SK-N-SH (cell line): ENCODE results near the gene AWAT2. TPM values are rescaled to one million over a fixed set of nuclear protein-coding genes. Genes with fewer than 3 reads are reported as not detected.

Experiments used
- CTCF ChIA-PET: fragments of 300-600, 350-600 bp; formaldehyde crosslinking; extraction: SDS; loops from one replicate; lab custom pipeline; 2021; lab: Yijun Ruan, JAX
- POLR2A ChIA-PET: fragments of 350-600 bp; sonication (Branson Sonifier 250); formaldehyde crosslinking; extraction: SDS; loops from one replicate; lab custom pipeline; 2020; ENCODE audit warnings: antibody characterized with exemption, inconsistent platforms; lab: Yijun Ruan, JAX
- DNase-seq: peaks from one replicate; pipeline ENCODE4 v3.0.0; 2012
- H2AFZ ChIP-seq: fragments of 200-600 bp; sonication (generic); 2 replicates; pipeline ENCODE4 v1.8.1; 2016; ENCODE audit warnings: antibody characterized with exemption, mild to moderate bottlenecking, low read depth
- H3F3A ChIP-seq: fragments of 200-600 bp; sonication (generic); replicated peaks from 2 replicates; pipeline ENCODE3; 2016; ENCODE audit warnings: antibody characterized with exemption, mild to moderate bottlenecking; ENCODE audit not compliant: insufficient read depth
- H3K27ac ChIP-seq, 2 experiments: fragments of 200-500 bp in 1 of 2; fragments of 200-600 bp in 1 of 2; sonication (Bioruptor generic) in 1 of 2; sonication (generic), shearing (Covaris generic) in 1 of 2; 2 replicates each; pipeline versions ENCODE4 v1.5.1 to v1.6.1; 2014 to 2016; ENCODE audit warnings: low read depth in 2 of 2, inconsistent platforms in 1 of 2, low read length in 1 of 2, mild to moderate bottlenecking in 1 of 2, mixed read lengths in 1 of 2
- H3K27me3 ChIP-seq: fragments of 200-600 bp; sonication (generic), shearing (Covaris generic); 2 replicates; pipeline ENCODE4 v1.6.1; 2016; ENCODE audit warnings: mixed run types; ENCODE audit not compliant: insufficient read depth
- H3K36me3 ChIP-seq, 2 experiments: fragments of 200-500 bp in 1 of 2; fragments of 200-600 bp in 1 of 2; sonication (Bioruptor generic) in 1 of 2; sonication (generic) in 1 of 2; replicated peaks in 1 of 2; 2 replicates each; pipeline versions ENCODE3 to v1.5.1; 2014 to 2016; ENCODE audit warnings: low read length in 1 of 2, mild to moderate bottlenecking in 1 of 2; ENCODE audit not compliant: insufficient read depth in 2 of 2, control insufficient read depth in 1 of 2
- H3K4me1 ChIP-seq, 2 experiments: fragments of 200-500 bp in 1 of 2; fragments of 200-600 bp in 1 of 2; sonication (Bioruptor generic) in 1 of 2; sonication (generic), shearing (Covaris generic) in 1 of 2; 2 replicates each; pipeline versions ENCODE4 v1.5.1 to v1.6.1; 2014 to 2016; ENCODE audit warnings: low read depth in 1 of 2, low read length in 1 of 2, mixed run types in 1 of 2; ENCODE audit not compliant: insufficient read depth in 2 of 2, control insufficient read depth in 1 of 2
- H3K4me2 ChIP-seq: fragments of 200-600 bp; sonication (generic), shearing (Covaris generic); 2 replicates; pipeline ENCODE4 v1.6.1; 2017; ENCODE audit warnings: mixed run types
- H3K4me3 ChIP-seq, 2 experiments: fragments of 200-500 bp in 1 of 2; fragments of 200-600 bp in 1 of 2; sonication (Bioruptor generic) in 1 of 2; sonication (generic), shearing (Covaris generic) in 1 of 2; 2 replicates each; pipeline versions ENCODE4 v1.5.1 to v1.8.1; 2014 to 2016; ENCODE audit warnings: low read depth in 2 of 2, inconsistent platforms in 1 of 2, low read length in 1 of 2, mild to moderate bottlenecking in 1 of 2, mixed read lengths in 1 of 2, moderate library complexity in 1 of 2
- H3K79me2 ChIP-seq: fragments of 200-600 bp; sonication (generic); 2 replicates; pipeline ENCODE4 v1.8.1; 2017; ENCODE audit warnings: mild to moderate bottlenecking; ENCODE audit not compliant: insufficient read depth
- H3K9ac ChIP-seq: fragments of 200-600 bp; sonication (generic); 2 replicates; pipeline ENCODE4 v1.6.1; 2017; ENCODE audit warnings: mixed run types
- H3K9me2 ChIP-seq: fragments of 200-600 bp; sonication (generic); 2 replicates; pipeline ENCODE4 v1.6.1; 2017; ENCODE audit warnings: mixed run types
- H3K9me3 ChIP-seq: fragments of 200-600 bp; sonication (generic); 2 replicates; pipeline ENCODE4 v1.6.1; 2017; ENCODE audit warnings: mixed run types, mild to moderate bottlenecking, moderate library complexity
- H4K20me1 ChIP-seq: fragments of 200-600 bp; sonication (generic); 2 replicates; pipeline ENCODE4 v1.6.1; 2017; ENCODE audit warnings: mild to moderate bottlenecking, mixed run types; ENCODE audit not compliant: insufficient read depth
- CTCF ChIP-seq: fragments of 200-600 bp; sonication (generic); IDR thresholded peaks from 2 replicates; pipeline ENCODE4 v1.6.1; 2017; ENCODE audit warnings: antibody characterized with exemption, mild to moderate bottlenecking, moderate library complexity
- ELF1 ChIP-seq: IDR thresholded peaks from 2 replicates; pipeline ENCODE4 v1.4.0; 2012
- MEF2A ChIP-seq: IDR thresholded peaks from 2 replicates; pipeline ENCODE4 v1.4.0; 2012; ENCODE audit warnings: low read depth, borderline replicate concordance
- POLR2AphosphoS5 ChIP-seq: IDR thresholded peaks from 2 replicates; pipeline ENCODE4 v1.6.1; 2012; ENCODE audit warnings: low read depth, low read length
- RAD21 ChIP-seq: IDR thresholded peaks from 2 replicates; pipeline ENCODE4 v1.6.1; 2012; ENCODE audit warnings: mild to moderate bottlenecking, low read length
- REST ChIP-seq: IDR thresholded peaks from 2 replicates; pipeline ENCODE4 v1.6.1; 2012; ENCODE audit warnings: mild to moderate bottlenecking, low read depth, low read length, moderate library complexity
- SMC3 ChIP-seq: IDR thresholded peaks from 2 replicates; pipeline ENCODE4 v1.6.1; 2012; ENCODE audit warnings: low read depth, low read length, improper control_type of control experiment
- WGBS: methylation state at CpG from one replicate; pipeline ENCODE4 v1.1.6; 2017; ENCODE audit warnings: low lambda C conversion rate; 5-methylcytosine and 5-hydroxymethylcytosine counted together
- polyA plus RNA-seq, 3 experiments: library from polyadenylated mRNA; depleted of rRNA; stranded (reverse); fragments of >200 nt; gene quantifications; 2 replicates each; pipeline ENCODE4 v1.2.3, GENCODE V29; 2012
- TF ChIP-seq, protein P1 (sequence below): IDR thresholded peaks from 2 replicates; pipeline ENCODE4 v1.4.0; 2012; ENCODE audit warnings: low read depth, borderline replicate concordance
- TF ChIP-seq, protein P2 (sequence below): fragments of 150-350 bp; IDR thresholded peaks from 2 replicates; pipeline ENCODE4 v1.6.1; 2016; ENCODE audit warnings: mild to moderate bottlenecking, low read depth, low read length

The AWAT2 gene
- polyA plus RNA-seq, 1 of the 3 experiments (the other 2 are of a cell fraction): 0.13 TPM

DNA sequence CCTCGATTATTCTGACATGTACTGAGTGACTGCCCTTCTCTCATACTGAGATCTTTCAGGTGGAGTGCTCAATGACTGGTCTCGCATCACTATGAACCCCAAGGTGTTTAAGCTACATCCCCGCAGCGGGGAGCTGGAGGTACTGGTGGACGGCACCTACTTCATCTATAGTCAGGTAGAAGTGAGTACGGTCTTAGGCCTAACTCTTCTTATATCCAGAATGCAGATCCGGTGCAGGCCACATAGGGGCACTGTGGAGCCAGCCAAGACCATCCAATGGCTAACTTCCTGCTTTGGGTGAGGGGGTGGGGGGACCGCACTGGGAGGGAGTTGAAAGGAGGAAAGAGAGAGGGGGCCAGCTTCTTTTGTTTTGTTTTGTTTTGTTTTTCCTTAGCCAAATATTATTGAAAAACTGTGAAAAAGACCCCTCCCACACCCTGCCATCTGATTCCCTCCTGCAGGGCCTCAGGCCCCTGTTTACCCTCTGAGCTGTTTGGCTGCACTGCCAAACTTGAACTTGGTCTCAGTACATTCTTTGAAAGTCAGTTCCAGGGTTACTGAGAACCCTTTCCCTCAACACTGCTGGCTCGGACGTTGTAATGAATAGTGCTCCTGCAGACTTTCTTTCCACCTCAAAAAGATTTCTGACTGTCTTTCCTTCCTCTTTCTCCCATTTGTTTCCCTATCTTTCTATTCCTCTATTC, 16.2 kb downstream of the AWAT2 start:
- Histone ChIP-seq H3K27me3 (no peaks in the 10 kb centered on the region; the same call in 1 of the 2 replicates), H3K9ac (no peak overlapping the region), H4K20me1 (no peaks in the 10 kb centered on the region), H3K27ac (no peak overlapping the region), H3K4me3 (no peak overlapping the region), H3K9me2 (no peaks in the 10 kb centered on the region), H3K9me3 (no peaks in the 10 kb centered on the region), H3K4me1 (no peaks in the 10 kb centered on the region), H3K4me2 (no peak overlapping the region), H3K36me3 (no peaks in the 10 kb centered on the region), H2AFZ (no peak overlapping the region)
- DNase-seq: peak; percentile 52
- CTCF ChIA-PET: interaction anchor here (0.6 to 4.9 kb wide), 15 partner anchors 8 to 1211 kb away, joined by 3 to 47 read pairs (median 5); partner anchors contain the start of gene IGBP1
- 27% methylated on average over 10 of the region's 10 CpGs for WGBS
- POLR2A ChIA-PET: no interaction called here
- TF ChIP-seq REST (no peak), ELF1 (peak; percentile 48; the same call in 1 of the 2 replicates), POLR2AphosphoS5 (no peak), SMC3 (peak; percentile 57), MEF2A (no peak), RAD21 (peak; percentile 63), CTCF (peak; percentile 77)
- TF ChIP-seq, protein P1, sequence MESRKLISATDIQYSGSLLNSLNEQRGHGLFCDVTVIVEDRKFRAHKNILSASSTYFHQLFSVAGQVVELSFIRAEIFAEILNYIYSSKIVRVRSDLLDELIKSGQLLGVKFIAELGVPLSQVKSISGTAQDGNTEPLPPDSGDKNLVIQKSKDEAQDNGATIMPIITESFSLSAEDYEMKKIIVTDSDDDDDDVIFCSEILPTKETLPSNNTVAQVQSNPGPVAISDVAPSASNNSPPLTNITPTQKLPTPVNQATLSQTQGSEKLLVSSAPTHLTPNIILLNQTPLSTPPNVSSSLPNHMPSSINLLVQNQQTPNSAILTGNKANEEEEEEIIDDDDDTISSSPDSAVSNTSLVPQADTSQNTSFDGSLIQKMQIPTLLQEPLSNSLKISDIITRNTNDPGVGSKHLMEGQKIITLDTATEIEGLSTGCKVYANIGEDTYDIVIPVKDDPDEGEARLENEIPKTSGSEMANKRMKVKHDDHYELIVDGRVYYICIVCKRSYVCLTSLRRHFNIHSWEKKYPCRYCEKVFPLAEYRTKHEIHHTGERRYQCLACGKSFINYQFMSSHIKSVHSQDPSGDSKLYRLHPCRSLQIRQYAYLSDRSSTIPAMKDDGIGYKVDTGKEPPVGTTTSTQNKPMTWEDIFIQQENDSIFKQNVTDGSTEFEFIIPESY: no peak
- TF ChIP-seq, protein P2, sequence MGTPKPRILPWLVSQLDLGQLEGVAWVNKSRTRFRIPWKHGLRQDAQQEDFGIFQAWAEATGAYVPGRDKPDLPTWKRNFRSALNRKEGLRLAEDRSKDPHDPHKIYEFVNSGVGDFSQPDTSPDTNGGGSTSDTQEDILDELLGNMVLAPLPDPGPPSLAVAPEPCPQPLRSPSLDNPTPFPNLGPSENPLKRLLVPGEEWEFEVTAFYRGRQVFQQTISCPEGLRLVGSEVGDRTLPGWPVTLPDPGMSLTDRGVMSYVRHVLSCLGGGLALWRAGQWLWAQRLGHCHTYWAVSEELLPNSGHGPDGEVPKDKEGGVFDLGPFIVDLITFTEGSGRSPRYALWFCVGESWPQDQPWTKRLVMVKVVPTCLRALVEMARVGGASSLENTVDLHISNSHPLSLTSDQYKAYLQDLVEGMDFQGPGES: no peak
- TF ChIP-seq, all 33 proteins: peak for 4
- H3F3A ChIP-seq: no peaks in the 10 kb centered on the region
- H3K79me2 ChIP-seq: no peaks in the 10 kb centered on the region
